Measurements from ENCODE around the gene MICAL1.

The MICAL1 gene

DNA sequence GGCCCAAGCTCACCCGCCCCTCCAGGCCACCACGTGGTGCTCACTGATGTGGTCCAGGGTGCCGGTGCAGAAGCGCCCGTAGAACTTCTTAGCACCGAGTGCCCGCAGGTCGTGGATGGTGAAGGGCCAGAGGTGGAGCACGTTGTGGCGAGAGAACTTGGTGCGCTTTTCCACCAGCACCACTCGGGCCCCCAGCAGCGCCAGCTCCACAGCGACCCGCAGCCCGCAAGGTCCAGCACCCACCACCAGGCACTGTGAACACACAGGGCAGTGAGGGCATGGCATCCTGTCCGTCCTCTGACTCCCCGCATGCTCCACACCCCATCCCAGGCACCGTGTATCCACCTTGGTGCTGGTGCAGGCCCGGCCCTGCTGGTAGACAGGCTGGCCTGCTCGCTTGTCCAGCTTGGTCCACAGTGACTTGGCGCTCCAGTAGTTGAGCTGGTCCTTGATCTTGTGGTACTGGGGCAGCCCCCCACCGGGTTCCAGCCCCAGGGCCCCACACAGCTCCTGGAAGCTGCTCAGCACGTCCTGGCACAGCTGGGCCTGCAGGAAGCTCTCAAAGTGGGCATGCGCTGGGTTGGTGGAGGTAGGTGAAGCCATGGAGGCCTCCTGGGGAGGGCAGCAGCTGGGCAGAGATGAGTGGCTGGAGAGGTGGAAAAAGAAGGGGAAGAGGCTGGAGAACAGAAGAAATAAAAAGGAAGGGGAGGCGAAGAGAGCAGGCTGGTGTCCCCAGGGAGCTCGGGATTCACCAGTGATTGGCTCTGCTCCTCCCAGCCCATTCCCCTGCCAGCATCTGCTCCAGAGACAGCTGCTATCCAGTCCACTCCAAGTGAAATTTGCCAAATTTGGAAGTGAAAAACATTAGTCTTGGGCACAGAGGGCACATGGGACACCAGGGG is 1.7 kb downstream of the MICAL1 start:
- peak; percentile 65 for DNase-seq

DNA sequence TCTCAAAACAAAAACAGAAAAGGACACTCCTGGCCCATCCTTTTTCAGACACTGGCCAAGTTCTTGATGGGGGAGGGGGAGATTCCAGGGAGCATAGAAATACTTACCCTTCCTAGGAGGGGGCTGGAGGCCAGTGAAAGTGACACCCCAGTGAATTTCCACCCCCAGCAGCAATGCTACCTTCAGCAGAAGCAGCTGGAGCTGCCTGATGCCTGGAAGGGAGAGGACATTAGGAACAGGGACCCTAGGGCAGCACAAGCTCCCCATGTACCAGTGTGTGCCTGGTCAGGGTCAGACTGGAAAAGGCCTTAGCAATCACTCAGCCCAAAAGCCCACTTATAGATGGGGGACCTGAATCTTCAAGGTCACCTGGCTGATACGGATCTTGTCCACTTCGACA is 2.4 kb downstream of the MICAL1 start:
- no peak for DNase-seq

GRCh38 chr6:109452181-109452580 is 3.4 kb downstream of the MICAL1 start:
- no peak for DNase-seq

GRCh38 chr6:109451376-109451775 is 4.2 kb downstream of the MICAL1 start:
- no peak for DNase-seq

DNA sequence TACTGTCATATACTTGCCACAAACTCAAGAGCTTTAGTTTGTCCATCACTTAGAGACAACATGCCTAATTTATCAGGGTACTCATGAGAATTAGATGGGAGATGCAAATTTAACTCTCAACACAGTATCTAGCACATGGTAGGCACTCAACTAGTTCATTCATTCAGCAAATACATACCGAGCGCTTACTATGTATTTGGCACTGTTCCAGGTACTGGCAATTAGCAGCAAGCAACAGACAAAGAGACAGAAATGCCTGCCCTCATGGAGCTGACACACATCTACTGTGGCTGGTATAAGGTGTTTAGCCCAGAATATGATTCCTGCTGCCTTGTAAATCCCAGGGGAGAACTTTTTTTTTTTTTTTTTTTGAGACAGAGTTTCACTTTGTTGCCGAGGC is 4.8 kb downstream of the MICAL1 start:
- DNase-seq, result no peak

DNA sequence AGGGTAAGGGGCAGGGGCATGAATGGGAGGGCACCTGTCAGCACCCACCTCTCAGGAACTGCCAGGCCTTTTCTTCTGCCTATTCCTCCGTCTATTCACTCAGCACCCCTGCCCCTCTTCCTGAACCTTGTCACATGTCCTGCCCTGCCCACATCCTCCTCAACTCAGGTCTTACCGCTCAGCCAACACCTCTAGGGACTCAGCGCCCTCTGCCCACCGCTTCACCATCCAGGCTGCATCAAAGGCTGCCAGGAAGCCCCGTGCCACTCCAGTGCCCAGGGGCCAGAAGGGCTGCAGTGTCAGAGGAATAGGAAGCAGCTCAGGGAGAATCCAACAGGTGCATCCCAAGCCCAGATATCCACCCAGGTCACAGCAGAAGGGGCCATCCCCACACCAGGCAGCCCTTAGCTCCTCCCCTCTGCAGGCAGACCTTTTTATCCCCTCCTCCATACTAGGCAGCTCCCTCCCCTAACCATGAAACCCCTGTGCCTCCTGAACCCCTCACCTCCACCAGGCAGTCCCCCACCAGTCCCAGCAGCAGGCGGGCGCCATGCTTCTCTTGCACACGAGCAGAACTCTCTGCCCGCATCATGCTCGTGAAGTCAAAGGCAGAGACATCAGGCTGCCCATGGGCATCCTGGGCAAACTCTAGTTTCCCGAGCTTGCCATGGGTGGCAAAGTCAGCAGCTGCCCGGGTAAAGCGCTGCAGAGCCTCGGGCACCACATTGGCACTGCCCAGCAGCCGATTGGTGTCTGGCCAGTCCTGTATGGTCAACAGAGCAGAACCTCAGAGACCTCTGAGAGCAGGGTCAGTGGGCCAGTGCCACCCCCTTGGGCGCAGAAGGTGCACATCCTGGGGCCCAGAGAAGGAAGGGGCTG is 5.5 kb downstream of the MICAL1 start:
- DNase-seq, result no peak

DNA sequence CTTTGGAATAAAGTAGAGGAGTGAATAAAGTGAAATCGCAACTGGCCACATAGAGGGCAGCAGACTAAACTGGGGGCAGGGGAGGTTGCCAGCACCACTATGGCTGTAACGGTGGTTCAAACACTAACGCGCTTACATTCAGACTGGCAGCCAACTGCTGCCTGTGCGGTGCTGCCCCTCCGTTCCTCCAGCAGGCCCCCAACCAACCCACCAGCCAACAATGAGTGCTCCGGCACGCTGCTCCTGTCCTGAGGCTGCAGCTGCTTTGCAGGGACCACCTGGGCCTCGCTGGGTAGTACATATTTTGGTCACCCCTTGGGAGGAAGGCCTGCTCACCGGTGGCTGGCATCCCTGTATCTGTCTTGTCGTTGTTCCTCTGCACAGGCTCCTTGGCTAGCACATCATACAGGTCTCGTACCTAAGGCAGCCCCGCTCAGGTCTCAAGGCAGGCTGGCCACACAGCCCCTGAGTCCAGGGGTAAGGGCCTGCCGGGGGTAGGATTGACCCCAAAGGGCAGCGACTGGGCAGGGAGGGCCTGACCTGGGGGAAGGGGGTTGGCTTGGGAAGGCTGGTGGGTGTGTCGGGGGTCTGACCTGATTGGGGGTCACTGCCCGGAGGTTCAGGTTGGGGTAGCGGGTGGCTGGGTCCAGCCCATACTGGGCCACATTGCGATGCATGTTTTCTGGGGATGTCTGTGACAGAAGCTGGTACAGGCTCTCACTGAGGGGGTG is 6.3 kb downstream of the MICAL1 start:
- DNase-seq, result no peak

DNA sequence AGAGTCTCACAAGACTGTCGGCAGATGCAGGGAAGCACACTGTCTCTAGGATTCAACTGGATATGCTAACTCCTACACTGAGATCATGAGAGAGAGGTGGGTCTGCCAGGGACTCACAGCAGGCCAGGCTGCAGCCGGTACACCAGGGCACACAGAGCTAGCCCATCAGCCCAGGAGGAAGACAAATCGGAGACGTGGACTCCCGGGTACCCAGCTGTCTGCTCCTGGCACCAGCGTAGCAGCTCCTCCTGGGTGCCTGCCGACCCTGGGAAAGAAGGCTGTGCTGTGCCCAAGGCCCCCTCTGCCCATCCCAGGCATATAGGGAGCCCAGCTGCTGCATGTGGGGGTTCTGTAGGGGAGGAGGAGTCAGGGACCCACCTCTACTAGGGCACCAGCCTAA is 7.0 kb downstream of the MICAL1 start:
- DNase-seq, result no peak

DNA sequence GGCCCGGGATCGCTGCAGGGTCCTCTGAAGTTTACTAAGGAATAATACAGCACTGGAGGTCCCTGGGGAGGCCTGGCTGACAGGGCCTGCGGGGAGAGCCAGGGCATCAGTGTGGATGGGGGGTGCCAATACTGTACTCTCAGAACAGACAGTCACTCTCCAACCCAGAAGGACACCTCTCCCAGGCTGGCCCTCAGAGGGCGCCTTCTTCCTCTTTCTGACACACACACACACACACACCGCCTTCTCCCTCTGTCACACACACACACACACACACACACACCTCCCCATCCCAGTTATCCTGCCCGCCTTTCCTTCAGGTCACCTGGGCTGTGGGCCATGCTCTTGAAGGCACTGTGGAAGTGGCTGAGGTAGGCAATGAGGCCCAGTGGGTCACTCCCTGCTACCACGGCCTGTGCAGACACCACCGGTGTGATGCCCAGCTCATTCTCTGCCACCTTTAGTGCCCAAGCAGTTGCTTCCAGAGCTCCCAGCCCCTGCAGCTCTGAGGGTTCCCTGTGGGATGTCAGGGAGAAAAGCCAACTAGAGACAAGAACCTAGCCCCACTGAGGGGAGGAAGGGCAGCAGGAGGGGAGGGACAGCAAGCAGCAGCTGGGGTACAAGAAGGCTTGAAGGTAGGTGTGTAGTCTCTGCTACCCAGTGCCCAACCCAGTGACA is 7.6 kb downstream of the MICAL1 start:
- no peak for DNase-seq

DNA sequence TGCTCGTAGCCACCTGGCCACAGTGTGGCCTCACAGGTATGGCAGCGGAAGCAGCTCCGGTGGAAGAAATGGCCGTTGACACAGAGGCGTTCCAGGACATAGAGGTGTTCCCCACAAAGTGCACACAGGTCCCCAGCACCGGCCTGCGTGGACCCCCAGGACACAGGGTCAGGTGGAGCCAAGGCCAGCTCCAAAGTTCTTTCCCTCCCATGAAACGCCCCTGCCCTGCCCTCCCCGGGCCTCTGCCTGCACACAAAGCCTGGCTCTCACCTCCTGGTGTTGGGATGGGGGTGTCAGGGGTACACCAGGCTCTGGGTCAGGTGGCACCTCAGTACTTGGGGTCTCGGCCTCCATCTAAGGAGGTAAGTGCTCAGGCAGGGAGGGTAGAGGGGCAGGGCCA is 8.5 kb downstream of the MICAL1 start:
- DNase-seq, result no peak

DNA sequence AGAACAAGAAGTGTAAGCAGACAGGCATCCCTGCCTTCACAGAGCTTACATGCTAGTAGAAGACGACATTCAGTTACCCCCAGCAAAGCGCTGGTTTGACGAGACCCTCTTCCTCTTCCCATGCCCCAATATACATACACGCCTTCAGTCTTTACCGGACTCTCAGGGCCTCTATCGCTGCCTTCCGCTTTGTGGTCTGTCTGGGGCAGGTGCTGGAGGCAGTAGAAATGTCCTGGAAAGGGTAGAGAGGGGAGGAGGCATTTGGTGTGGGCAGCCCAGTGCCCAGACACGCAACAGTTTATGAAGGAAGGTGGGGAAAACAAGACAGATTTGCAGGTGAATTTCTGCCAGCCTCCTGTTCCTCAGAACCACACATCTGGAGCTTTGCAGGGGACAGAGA is 9.0 kb downstream of the MICAL1 start:
- DNase-seq, result no peak

DNA sequence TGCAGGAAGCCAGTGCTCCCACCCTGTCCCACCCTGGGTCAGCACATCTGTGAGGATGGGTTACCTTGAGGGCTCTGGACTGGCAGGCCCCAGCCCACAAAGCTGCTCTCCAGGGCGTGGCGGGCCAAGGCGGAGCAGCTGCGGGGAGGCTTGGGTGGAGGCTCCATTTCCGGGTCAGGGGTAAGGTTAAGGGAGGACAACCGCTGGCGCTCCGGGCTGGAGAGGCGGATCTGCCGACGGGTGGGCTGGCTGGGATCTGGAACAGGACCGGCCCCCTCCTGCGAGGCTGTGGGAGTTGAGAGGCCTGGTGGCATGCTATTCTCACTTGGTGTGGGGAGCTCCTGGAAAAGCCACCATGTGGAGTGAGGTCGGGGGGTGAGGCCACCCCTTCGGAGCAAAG is 9.5 kb downstream of the MICAL1 start:
- DNase-seq, result no peak

- DNase-seq, result no peak
These were observed 10.2 kb downstream of the MICAL1 start for GRCh38 chr6:109445382-109445781.

DNA sequence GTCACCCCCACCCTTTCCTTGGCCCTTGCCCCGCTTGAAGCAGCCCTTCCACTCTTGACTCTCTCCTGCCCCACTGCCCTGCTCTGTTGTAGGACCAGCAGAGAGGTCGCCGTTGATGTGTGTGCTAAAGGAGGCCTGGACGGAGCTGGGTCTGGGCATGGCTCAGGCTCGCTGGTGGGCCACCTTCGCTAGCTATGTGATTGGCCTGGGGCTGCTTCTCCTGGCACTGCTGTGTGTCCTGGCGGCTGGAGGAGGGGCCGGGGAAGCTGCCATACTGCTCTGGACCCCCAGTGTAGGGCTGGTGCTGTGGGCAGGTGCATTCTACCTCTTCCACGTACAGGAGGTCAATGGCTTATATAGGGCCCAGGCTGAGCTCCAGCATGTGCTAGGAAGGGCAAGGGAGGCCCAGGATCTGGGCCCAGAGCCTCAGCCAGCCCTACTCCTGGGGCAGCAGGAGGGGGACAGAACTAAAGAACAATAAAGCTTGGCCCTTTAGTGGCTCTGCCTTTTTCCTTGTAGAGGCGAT is 12.1 kb downstream of the MICAL1 start:
- DNase-seq, result no peak

- DNase-seq, result no peak
These were observed 13.1 kb downstream of the MICAL1 start for GRCh38 chr6:109442393-109442924.

DNA sequence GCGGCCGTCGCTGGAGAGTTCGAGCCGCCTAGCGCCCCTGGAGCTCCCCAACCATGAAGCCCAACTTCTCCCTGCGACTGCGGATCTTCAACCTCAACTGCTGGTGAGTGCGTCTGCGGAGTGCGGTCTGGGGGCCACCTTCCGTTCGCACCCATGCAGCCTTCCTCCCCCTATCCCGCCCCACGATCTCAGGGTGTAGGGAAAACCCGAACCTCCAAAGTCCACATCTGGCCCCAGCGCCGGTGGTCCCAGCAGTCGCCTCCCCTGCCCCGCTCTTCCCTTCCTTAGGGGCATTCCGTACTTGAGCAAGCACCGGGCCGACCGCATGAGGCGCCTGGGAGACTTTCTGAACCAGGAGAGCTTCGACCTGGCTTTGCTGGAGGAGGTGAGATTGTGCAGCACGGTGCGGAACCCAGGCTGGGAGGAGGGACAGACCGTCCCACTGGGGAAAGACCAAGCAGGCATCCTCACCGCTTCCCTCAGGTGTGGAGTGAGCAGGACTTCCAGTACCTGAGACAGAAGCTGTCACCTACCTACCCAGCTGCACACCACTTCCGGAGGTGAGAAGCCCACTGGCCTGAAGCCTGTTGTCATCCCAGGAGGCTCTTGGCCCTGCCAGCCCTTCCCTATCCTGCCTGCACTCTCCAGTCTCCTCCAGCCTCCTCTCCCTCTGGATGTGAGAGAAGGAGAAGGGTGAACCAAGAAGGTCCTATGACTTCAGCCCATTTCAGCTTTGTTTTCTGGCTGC is 14.3 kb downstream of the MICAL1 start:
- peak; percentile 13 for DNase-seq

DNA sequence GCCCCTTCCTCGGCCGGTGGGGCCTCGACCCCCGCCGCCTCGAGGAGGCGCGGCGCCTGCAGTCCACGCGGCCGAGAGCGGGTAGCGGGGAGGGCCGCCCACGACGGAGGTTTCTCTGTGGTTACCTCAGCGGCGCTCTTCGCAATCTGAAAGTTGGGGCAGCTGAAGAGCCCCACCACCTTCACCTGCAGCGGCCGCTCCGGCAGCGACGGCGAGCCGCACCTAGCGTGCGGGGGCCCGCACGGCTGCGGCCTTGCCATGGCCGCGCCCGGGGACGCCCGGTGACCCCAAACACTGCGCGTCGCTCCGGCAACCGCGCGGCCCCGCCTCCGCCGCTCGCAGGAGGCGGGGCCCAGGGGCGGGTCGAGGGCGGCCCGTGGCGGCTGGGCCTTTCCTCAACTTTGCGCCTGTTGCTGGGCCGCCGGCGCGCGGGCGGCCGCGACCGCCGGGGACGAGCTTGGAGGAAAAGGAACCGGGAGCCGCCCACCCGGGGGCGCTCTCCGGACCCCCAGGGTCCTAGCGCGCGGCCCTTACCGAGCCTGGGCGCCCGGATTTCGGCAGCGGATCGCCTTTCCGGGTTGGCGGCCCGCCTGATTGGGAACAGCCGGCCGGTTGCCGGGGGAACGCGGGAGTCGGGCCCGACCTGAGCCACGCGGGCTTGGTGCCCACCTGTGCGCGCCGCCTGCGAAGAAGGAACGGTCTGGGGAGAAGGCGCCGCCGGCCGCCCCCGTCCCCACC is 15.1 kb downstream of the MICAL1 start, which contains the start of the genes PPIL6 and SMPD2:
Gene PPIL6, minus strand, starts transcription at position 298 of the 738 bp plus-strand sequence. Its CDS starts 38 bp downstream, at position 260.
Gene SMPD2, plus strand, starts transcription at position 394 of the 738 bp plus-strand sequence. CDS start 398 bp downstream, outside the sequence.
- peak; percentile 70 for DNase-seq

- DNase-seq, result no peak
These were observed 19.5 kb downstream of the MICAL1 start for GRCh38 chr6:109436041-109436440.

DNA sequence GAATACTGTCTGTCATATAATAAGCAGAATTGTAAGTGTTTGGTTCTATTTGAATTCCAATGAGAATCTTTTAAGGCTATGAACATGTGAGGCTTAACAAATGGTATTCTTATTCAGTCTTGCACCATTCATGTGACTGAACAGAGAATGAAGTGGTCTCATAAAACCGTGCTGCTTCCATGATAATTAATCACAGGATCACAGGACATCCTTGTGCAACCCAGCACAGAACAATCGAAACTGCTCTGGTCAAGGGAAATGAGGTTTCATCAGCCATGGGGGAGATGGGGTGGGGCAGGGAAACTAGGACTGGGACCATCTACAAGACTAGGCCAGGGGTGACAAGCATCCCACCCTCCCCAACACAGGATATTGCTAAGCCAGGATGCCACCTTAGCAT is 21.1 kb downstream of the MICAL1 start:
- no peak for DNase-seq

GRCh38 chr6:109429496-109429895 is 26.1 kb downstream of the MICAL1 start:
- DNase-seq, result no peak

All from NCI-H1092 (cell line).